ENCODE data around the gene YDJC. TPM values are rescaled to one million over a fixed set of nuclear protein-coding genes. Genes with fewer than 3 reads are reported as not detected.

The YDJC gene
- total and polyA plus RNA-seq, 4 donors = 11.0 to 41.1 (median 31.3) TPM

- 1% methylated on average over 29 of the region's 29 CpGs for WGBS, 2 donors
- no peaks in the 10 kb centered on the region for H3K27me3 ChIP-seq (ENCODE audit: control insufficient read depth in 3 of 3, insufficient read depth in 3 of 3, low read length in 2 of 3)
- no peak overlapping the region for H3K4me3 ChIP-seq
- H3K27ac ChIP-seq (ENCODE audit: low read depth in 1 of 2, low read length in 1 of 2) = peak overlapping the region; percentile 8 to 14
- H3K9ac ChIP-seq (ENCODE audit: insufficient read depth in 1 of 2, low read length in 2 of 2) = peak overlapping the region in 1 of 2 donors; percentile 4
- H3K36me3 ChIP-seq (ENCODE audit: control insufficient read depth in 4 of 4, insufficient read depth in 4 of 4, low read length in 4 of 4) = peaks cover 0 to 4% (median 2%) of the 10 kb centered on the region in 4 donors
- ATAC-seq (ENCODE audit: insufficient read depth, low FRiP score) (no peak), DNase-seq (no peak)
- TF ChIP-seq, protein P1, sequence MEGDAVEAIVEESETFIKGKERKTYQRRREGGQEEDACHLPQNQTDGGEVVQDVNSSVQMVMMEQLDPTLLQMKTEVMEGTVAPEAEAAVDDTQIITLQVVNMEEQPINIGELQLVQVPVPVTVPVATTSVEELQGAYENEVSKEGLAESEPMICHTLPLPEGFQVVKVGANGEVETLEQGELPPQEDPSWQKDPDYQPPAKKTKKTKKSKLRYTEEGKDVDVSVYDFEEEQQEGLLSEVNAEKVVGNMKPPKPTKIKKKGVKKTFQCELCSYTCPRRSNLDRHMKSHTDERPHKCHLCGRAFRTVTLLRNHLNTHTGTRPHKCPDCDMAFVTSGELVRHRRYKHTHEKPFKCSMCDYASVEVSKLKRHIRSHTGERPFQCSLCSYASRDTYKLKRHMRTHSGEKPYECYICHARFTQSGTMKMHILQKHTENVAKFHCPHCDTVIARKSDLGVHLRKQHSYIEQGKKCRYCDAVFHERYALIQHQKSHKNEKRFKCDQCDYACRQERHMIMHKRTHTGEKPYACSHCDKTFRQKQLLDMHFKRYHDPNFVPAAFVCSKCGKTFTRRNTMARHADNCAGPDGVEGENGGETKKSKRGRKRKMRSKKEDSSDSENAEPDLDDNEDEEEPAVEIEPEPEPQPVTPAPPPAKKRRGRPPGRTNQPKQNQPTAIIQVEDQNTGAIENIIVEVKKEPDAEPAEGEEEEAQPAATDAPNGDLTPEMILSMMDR (IDR thresholded peaks at IDR 0.05; ENCODE audit: control extremely low read depth, extremely low read depth) = no peak
- H3K4me1 ChIP-seq (ENCODE audit: control insufficient read depth in 5 of 5, insufficient read depth in 5 of 5, low read length in 5 of 5) = peaks cover 4 to 24% (median 5%) of the 10 kb centered on the region in 5 donors
- H3K9me3 ChIP-seq (ENCODE audit: control insufficient read depth in 4 of 4, insufficient read depth in 3 of 4, low read length in 3 of 4) = no peaks in the 10 kb centered on the region
Observed at GRCh38 chr22:21651521-21652009, 21.7 kb upstream of the YDJC start.

- Histone ChIP-seq H3K9me3 (ENCODE audit: control insufficient read depth in 4 of 4, insufficient read depth in 3 of 4, low read length in 3 of 4) (no peaks in the 10 kb centered on the region), H3K9ac (ENCODE audit: insufficient read depth in 1 of 2, low read length in 2 of 2) (peak overlapping the region in 1 of 2 donors; percentile 4), H3K4me3 (no peak overlapping the region), H3K36me3 (ENCODE audit: control insufficient read depth in 4 of 4, insufficient read depth in 4 of 4, low read length in 4 of 4) (peaks cover 0 to 8% (median 2%) of the 10 kb centered on the region in 4 donors), H3K27me3 (ENCODE audit: control insufficient read depth in 3 of 3, insufficient read depth in 3 of 3, low read length in 2 of 3) (no peaks in the 10 kb centered on the region), H3K4me1 (ENCODE audit: control insufficient read depth in 5 of 5, insufficient read depth in 5 of 5, low read length in 5 of 5) (peaks cover 4 to 24% (median 5%) of the 10 kb centered on the region in 5 donors), H3K27ac (ENCODE audit: low read depth in 1 of 2, low read length in 1 of 2) (no peak overlapping the region)
- no peak for DNase-seq
- TF ChIP-seq, protein P1 (IDR thresholded peaks at IDR 0.05; ENCODE audit: control extremely low read depth, extremely low read depth) = no peak
- ATAC-seq (ENCODE audit: insufficient read depth, low FRiP score) = no peak
- 18% methylated on average over 6 of the region's 6 CpGs for WGBS, 2 donors
Observed at GRCh38 chr22:21650823-21651520, 21.1 kb upstream of the YDJC start.

DNA sequence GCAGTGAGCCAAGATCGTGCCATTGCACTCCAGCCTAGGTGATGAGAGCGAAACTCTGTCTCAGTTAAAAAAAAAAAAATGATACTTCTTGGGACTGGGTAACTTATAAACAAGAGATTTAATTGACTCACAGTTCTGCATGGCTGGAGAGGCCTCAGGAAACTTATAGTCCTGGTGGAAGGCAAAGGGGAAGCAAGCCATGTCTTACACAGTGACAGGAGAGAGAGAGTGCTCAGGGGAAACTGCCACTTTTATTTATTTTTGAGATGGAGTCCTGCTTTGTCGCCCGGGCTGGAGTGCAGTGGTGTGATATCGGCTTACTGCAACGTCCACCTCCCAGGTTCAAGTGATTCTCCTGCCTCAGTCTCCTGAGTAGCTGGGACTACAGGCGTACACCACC is 20.5 kb upstream of the YDJC start:
- no peak overlapping the region for H3K9ac ChIP-seq (ENCODE audit: insufficient read depth in 1 of 2, low read length in 2 of 2)
- no peaks in the 10 kb centered on the region for H3K27me3 ChIP-seq (ENCODE audit: control insufficient read depth in 3 of 3, insufficient read depth in 3 of 3, low read length in 2 of 3)
- H3K4me1 ChIP-seq (ENCODE audit: control insufficient read depth in 5 of 5, insufficient read depth in 5 of 5, low read length in 5 of 5) = peaks cover 4 to 24% (median 5%) of the 10 kb centered on the region in 5 donors
- no peak overlapping the region for H3K27ac ChIP-seq (ENCODE audit: low read depth in 1 of 2, low read length in 1 of 2)
- WGBS, 2 donors = 94% methylated on average over 7 of the region's 7 CpGs
- ATAC-seq (ENCODE audit: insufficient read depth, low FRiP score) = no peak
- peaks cover 0 to 8% (median 2%) of the 10 kb centered on the region in 4 donors for H3K36me3 ChIP-seq (ENCODE audit: control insufficient read depth in 4 of 4, insufficient read depth in 4 of 4, low read length in 4 of 4)
- DNase-seq = no peak
- TF ChIP-seq, protein P1 (IDR thresholded peaks at IDR 0.05; ENCODE audit: control extremely low read depth, extremely low read depth) = no peak
- no peaks in the 10 kb centered on the region for H3K9me3 ChIP-seq (ENCODE audit: control insufficient read depth in 4 of 4, insufficient read depth in 3 of 4, low read length in 3 of 4)
- H3K4me3 ChIP-seq = no peak overlapping the region

Measured in lung (tissue), 12 donors.